K562 (cell line): ENCODE measurements around the gene GNAT1. TPM values are rescaled to one million over a fixed set of nuclear protein-coding genes. Genes with fewer than 3 reads are reported as not detected.

Source experiments
- E2F8 ChIP-seq: fragments of 450-650 bp; IDR thresholded peaks from 2 replicates; pipeline ENCODE4 v1.7.1; 2018; ENCODE audit warnings: mild to moderate bottlenecking, low read depth; ENCODE audit not compliant: partially characterized antibody
- NFIC ChIP-seq: fragments of 450-650 bp; IDR thresholded peaks from 2 replicates; pipeline ENCODE4 v1.6.1; 2017; ENCODE audit warnings: mild to moderate bottlenecking, inconsistent platforms
- POLR2G ChIP-seq: fragments of 200-400 bp; formaldehyde crosslinking; IDR thresholded peaks from 2 replicates; pipeline ENCODE4 v1.6.1; 2017; ENCODE audit warnings: low read depth, mild to moderate bottlenecking, antibody characterized with exemption, low read length, moderate library complexity
- REST ChIP-seq, 2 experiments: fragments of 450-650 bp; formaldehyde crosslinking in 1 of 2; IDR thresholded peaks; 2 replicates each; pipeline versions ENCODE4 v1.4.0 to v1.6.1; 2014 to 2020; ENCODE audit warnings: mild to moderate bottlenecking in 2 of 2, borderline replicate concordance in 1 of 2, low read depth in 1 of 2
- ZBTB40 ChIP-seq, 2 experiments: fragments of 450-650 bp in 1 of 2; sonication (generic) in 1 of 2; formaldehyde crosslinking in 1 of 2; IDR thresholded peaks; 2 replicates each; pipeline versions ENCODE4 v1.7.1 to v1.9.0; 2016 to 2022; ENCODE audit warnings: inconsistent platforms in 1 of 2, mild to moderate bottlenecking in 1 of 2, missing genetic modification reagents in 1 of 2
- polyA plus RNA-seq, 8 experiments: library from polyadenylated mRNA; depleted of rRNA in 4 of 8; stranded (reverse) in 5 of 8; unstranded in 3 of 8; fragments of >200 nt; fragmentation: Nextera tagmentation in 2 of 8; fragmentation: Illumina TruSeq in 1 of 8; extraction: Ambion mirVana in 2 of 8; extraction: Trizol in 1 of 8; gene quantifications; 2 replicates each; pipeline versions ENCODE4 v1.2.1 to v1.2.3, GENCODE V29; 2011 to 2014; ENCODE audit warnings: inconsistent platforms in 1 of 8, missing spikeins in 1 of 8
- total RNA-seq, 7 experiments: library from RNA; depleted of rRNA in 6 of 7; stranded (reverse); fragments of >200 nt in 6 of 7; fragmentation: Illumina TruSeq in 2 of 7; extraction: Trizol in 2 of 7; gene quantifications; 2 replicates each; pipeline versions ENCODE4 v1.2.1 to v1.2.3, GENCODE V29; 2011 to 2021; ENCODE audit warnings: low replicate concordance in 1 of 7

Gene GNAT1
- total and polyA plus RNA-seq, 9 of the 15 experiments (the other 6 are each of a cell fraction or from before 2014, with no cell fraction given): not detected

GRCh38 chr3:50245831-50246516 lies 54.6 kb downstream of the GNAT1 start (continued):
- no peak for TF ChIP-seq ZBTB40 (IDR thresholded peaks at IDR 0.05)
- no peak for TF ChIP-seq ZBTB40 (CRISPR knock-in tag; IDR thresholded peaks at IDR 0.05)
- TF ChIP-seq REST (IDR thresholded peaks at IDR 0.05; ENCODE audit: borderline replicate concordance): peak; percentile 83
- TF ChIP-seq REST (CRISPR knock-in tag; IDR thresholded peaks at IDR 0.05; ENCODE audit: low read depth): no peak
- no peak for TF ChIP-seq E2F8
- peak; percentile 67 for TF ChIP-seq POLR2G
- peak; percentile 28; the same call in 1 of the 2 replicates for TF ChIP-seq NFIC
